ENCODE data around the gene SCT.

The SCT gene

DNA sequence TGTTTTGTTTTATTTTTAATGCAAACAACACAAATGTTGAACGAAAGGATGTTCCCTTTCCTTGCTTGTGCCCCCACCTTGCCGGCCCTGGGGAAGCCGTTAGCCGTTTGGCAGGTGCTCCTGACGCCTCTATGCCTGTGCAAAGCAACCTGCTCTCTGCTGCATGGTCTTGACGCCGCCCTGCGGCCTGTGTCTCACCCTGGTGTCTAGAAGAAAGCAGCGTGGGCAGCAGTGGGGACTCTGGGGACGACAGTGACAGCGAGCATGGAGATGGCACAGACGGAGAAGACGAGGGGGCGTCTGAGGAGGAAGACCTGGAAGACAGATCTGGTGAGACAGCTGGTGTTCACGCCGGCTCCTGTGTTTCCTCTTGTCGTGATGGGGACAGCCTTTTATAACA is 45.2 kb downstream of the SCT start:
- peaks cover 40% of the 10 kb centered on the region for H3K4me1 ChIP-seq (ENCODE audit: control insufficient read depth, insufficient read depth, low read length)
- no peak overlapping the region for H3K9ac ChIP-seq (ENCODE audit: low read length)
- H3K27me3 ChIP-seq (ENCODE audit: control insufficient read depth, insufficient read depth, low read length), result no peaks in the 10 kb centered on the region
- no peaks in the 10 kb centered on the region for H3K9me3 ChIP-seq (ENCODE audit: control insufficient read depth, low read length)
- H3K4me3 ChIP-seq (ENCODE audit: low read length), result no peak overlapping the region
- H3K36me3 ChIP-seq (ENCODE audit: control insufficient read depth, insufficient read depth, low read length), result no peaks in the 10 kb centered on the region

DNA sequence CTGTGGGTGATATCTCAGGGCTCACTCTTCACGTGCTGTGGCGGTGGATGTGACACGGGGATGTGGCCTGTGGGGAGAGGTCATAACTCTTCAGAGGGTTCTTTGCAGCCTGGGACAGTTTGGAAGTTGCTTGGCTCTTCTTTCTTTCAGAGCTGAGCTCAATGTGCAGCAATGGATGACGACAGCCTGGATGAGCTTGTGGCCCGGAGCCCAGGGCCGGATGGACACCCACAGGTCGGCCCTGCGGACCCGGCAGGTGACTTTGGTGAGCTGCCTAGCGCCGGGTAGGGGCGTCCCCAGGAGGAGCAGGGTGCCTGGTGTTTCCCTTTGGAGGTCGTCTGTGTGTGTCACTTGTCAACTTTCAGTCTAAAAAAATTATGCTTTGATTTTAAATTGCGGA is 45.6 kb downstream of the SCT start:
- H3K9me3 ChIP-seq (ENCODE audit: control insufficient read depth, low read length), result no peaks in the 10 kb centered on the region
- H3K36me3 ChIP-seq (ENCODE audit: control insufficient read depth, insufficient read depth, low read length), result no peaks in the 10 kb centered on the region
- no peaks in the 10 kb centered on the region for H3K27me3 ChIP-seq (ENCODE audit: control insufficient read depth, insufficient read depth, low read length)
- H3K4me1 ChIP-seq (ENCODE audit: control insufficient read depth, insufficient read depth, low read length), result peaks cover 39% of the 10 kb centered on the region
- H3K4me3 ChIP-seq (ENCODE audit: low read length), result no peak overlapping the region
- H3K9ac ChIP-seq (ENCODE audit: low read length), result no peak overlapping the region

DNA sequence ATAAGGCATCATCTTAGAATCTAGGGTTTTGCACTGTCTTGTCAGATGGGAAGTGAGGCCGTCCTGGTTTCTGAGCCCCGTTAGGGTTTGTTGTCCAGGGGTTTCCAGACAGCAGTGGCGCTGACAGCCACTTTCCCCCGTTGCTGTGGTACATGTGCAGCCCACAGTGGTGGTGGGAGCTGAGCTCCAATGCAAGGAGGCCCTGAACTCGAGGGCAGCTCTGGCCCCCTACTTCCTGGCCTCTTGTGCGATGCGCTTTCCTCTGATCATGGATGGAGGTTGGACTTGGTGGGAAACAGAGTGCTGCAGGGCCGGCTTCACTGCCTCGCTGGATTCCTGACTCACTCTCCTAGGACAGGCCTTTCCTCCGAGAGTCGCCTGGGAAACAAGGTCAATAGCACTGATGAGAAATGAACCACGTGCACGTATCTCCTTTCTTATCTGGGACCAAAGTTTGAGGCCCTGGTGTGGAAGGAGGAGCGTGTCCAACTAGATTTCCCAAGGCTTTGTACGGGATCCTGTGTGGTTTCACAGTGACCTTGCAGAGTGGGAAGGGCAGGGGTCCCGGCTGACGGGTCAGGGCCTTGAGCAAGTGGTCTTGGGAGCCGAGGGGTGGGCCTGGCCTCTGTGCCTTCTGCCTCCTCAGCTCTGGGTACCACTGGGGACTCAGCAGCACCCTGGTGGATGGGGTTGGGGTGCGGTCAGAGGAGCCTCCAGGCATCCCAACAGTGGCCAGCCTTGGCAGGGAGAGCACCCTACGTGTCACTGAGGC is 47.0 kb downstream of the SCT start:
- no peaks in the 10 kb centered on the region for H3K9me3 ChIP-seq (ENCODE audit: control insufficient read depth, low read length)
- H3K9ac ChIP-seq (ENCODE audit: low read length), result peak overlapping the region; percentile 2
- H3K4me3 ChIP-seq (ENCODE audit: low read length), result no peak overlapping the region
- H3K4me1 ChIP-seq (ENCODE audit: control insufficient read depth, insufficient read depth, low read length), result peaks cover 37% of the 10 kb centered on the region
- H3K27me3 ChIP-seq (ENCODE audit: control insufficient read depth, insufficient read depth, low read length), result peaks cover 4% of the 10 kb centered on the region
- no peaks in the 10 kb centered on the region for H3K36me3 ChIP-seq (ENCODE audit: control insufficient read depth, insufficient read depth, low read length)

DNA sequence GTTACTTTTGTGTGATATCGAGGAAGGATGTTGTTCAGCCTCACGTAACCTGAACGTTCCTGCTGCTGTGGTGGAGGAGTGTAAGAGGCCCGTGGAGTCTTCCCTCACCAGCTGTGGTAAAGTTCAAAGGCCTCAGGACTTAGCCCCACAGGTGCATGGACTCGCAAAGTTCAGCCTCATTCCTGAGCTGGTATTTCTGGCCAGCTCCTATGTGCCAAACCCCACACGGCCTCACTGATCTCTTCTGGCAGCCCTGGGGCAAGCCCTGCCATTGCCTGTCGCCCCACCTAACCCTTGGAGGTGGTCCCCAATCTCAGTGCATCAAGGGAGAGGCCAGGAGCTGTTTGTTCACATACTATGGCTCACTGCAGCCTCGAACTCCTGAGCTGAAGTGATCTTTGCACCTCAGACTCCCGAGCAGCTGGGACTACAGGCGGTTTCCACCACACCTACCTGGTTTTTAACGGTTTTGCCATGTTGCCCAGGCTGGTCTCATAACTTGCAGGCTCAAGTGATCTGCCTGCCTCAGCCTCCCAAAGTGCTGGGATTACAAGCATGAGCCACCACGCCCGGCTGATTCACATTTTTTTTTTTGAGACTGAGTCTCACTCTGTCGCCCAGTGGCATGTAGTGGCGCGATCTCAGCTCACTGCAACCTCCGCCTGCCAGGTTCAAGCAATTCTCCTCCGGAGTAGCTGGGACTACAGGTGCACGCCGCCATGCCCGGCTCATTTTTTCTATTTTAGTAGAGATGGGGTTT is 48.5 kb downstream of the SCT start:
- Histone ChIP-seq H3K27me3 (ENCODE audit: control insufficient read depth, insufficient read depth, low read length) (peaks cover 7% of the 10 kb centered on the region), H3K4me3 (ENCODE audit: low read length) (peak overlapping the region; percentile 77), H3K36me3 (ENCODE audit: control insufficient read depth, insufficient read depth, low read length) (no peaks in the 10 kb centered on the region), H3K4me1 (ENCODE audit: control insufficient read depth, insufficient read depth, low read length) (peaks cover 46% of the 10 kb centered on the region), H3K9me3 (ENCODE audit: control insufficient read depth, low read length) (no peaks in the 10 kb centered on the region), H3K9ac (ENCODE audit: low read length) (peak overlapping the region; percentile 79)

DNA sequence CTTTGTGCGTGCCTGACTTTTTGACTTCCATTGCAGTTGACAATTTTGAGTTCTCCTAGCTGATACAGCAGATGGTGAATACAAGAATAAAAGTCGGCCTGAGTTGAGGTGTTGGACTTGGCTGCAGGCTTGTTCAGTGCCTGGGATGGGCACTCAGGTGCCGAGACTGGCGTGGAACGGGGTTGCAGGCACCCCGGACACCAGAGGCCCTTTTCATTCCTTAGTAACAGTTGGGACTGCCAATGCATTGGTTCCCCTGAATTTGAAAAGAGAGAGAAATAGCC is 49.4 kb downstream of the SCT start:
- H3K9ac ChIP-seq (ENCODE audit: low read length), result peak overlapping the region; percentile 79
- H3K9me3 ChIP-seq (ENCODE audit: control insufficient read depth, low read length), result no peaks in the 10 kb centered on the region
- H3K27me3 ChIP-seq (ENCODE audit: control insufficient read depth, insufficient read depth, low read length), result peaks cover 7% of the 10 kb centered on the region
- peaks cover 46% of the 10 kb centered on the region for H3K4me1 ChIP-seq (ENCODE audit: control insufficient read depth, insufficient read depth, low read length)
- no peaks in the 10 kb centered on the region for H3K36me3 ChIP-seq (ENCODE audit: control insufficient read depth, insufficient read depth, low read length)
- H3K4me3 ChIP-seq (ENCODE audit: low read length), result peak overlapping the region; percentile 77

DNA sequence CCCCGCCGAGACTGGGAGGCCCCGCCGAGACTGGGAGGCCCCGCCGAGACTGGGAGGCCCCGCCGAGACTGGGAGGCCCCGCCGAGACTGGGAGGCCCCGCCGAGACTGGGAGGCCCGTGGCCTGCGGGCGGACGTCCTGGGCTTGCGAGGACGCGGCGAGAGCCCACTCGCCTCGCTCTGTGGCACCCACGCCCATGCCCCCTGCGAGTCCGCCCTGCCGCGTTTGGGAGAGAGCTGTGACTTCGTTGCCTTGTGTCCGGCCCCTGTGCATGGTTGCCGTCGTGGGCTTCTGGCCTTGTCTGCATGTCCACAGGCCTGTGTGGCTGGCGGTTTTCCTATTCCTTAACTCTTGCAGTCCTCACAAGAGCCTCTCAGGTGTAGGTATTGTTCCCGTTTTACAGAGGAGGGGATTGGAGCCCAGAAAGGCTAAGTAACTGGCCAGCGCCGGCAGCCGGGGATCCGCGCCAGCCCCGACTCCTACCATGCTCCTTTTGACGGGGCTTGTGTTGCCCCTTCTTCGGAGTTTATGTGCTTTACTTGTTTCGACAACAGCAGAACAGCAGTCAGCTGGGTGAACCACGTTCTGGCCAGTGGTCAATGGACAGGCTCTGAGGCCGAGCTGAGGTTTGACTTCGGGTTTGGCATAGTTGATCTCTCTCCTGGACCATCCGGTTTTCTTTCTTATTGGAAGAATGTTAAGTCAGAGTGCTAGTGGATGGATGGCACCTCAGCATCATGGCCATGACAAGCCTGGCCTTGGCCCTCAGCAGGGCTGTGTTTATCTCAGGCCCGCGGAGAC is 50.0 kb downstream of the SCT start:
- Histone ChIP-seq H3K9ac (ENCODE audit: low read length) (peak overlapping the region; percentile 79), H3K36me3 (ENCODE audit: control insufficient read depth, insufficient read depth, low read length) (no peaks in the 10 kb centered on the region), H3K27me3 (ENCODE audit: control insufficient read depth, insufficient read depth, low read length) (peaks cover 7% of the 10 kb centered on the region), H3K4me1 (ENCODE audit: control insufficient read depth, insufficient read depth, low read length) (peaks cover 46% of the 10 kb centered on the region), H3K9me3 (ENCODE audit: control insufficient read depth, low read length) (no peaks in the 10 kb centered on the region), H3K4me3 (ENCODE audit: low read length) (peak overlapping the region; percentile 77)

All from mucosa of stomach (tissue), 1 donor.